Right atrium auricular region (tissue), 2 donors: Measurements from ENCODE around the gene IGF2. TPM values are rescaled to one million over a fixed set of nuclear protein-coding genes. Genes with fewer than 3 reads are reported as not detected.

Experiments used
- DNase-seq: peaks from one replicate; pipeline ENCODE4 v3.0.0-alpha.2; 2019; ENCODE audit warnings: low spot score
- H3K27ac ChIP-seq, 2 donors: fragments of 200-600 bp; sonication (generic); 1 replicate in 1 of 2; 2 replicates in 1 of 2; pipeline ENCODE4 v1.5.1; 2016 to 2019
- H3K27me3 ChIP-seq, 2 donors: fragments of 200-600 bp; sonication (generic); one replicate each; pipeline versions ENCODE4 v1.5.1 to v1.6.0; 2017 to 2019
- H3K36me3 ChIP-seq: fragments of 200-600 bp; sonication (generic); one replicate; pipeline ENCODE4 v1.5.1; 2016
- H3K4me1 ChIP-seq, 2 donors: fragments of 200-600 bp; sonication (generic); one replicate each; pipeline versions ENCODE4 v1.5.1 to v1.6.0; 2017 to 2019
- H3K4me3 ChIP-seq, 2 donors: fragments of 200-600 bp; sonication (generic); 1 replicate in 1 of 2; 2 replicates in 1 of 2; pipeline ENCODE4 v1.5.1; 2017 to 2019; ENCODE audit warnings: mild to moderate bottlenecking in 1 of 2, moderate library complexity in 1 of 2
- H3K9me3 ChIP-seq, 2 donors: fragments of 200-600 bp; sonication (generic); one replicate each; pipeline ENCODE4 v1.5.1; 2019
- total RNA-seq, 2 donors: library from RNA; depleted of rRNA; stranded (reverse); fragments of >200 nt; gene quantifications; one replicate each; pipeline ENCODE4 v1.1.0, GENCODE V29; 2016
- TF ChIP-seq, protein P1 (sequence below), 2 donors: fragments of 200-600 bp; sonication (generic); IDR thresholded peaks; one replicate each; pipeline ENCODE4 v1.5.1; 2019; ENCODE audit warnings: antibody characterized with exemption in 2 of 2

The IGF2 gene
- total RNA-seq, 2 donors from 2014 or later, result 43.2 to 61.9 TPM

DNA sequence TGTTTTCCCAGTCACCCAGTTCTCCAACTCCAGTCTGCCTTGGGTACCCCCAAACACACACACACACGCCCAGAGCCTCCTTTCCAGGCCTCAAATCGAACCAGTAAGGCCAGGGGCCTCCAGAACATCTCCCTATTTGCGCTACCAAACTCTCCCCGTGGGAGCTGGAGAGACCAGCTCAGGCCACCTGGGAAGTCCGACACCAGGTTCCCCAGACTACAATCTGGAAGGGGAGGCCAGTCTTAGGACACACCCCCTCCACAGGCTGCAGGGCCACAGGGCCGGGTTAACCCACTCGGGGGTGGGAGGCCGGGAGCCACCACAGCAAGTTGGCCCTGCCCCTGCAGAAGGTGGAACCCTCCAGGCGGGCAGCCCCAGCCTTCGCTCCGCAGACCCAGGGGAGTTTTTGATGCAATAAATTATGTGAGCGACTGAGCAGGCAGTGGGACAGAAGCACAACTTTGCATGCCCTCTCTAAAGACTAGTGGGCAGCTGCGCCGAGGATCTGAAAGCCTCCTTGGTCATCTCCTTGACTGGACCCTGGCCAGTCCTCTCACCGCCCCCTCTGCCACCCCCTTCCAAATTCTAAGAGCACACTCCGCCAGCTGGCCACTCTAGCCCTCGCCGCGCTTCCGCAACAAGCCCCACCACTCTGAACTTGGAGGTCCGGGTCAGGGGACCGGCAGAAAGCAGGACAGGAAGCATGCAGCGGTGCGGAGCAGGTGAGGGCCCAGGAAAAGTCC is 2.8 kb downstream of the IGF2 start:
- Histone ChIP-seq H3K27ac (no peak overlapping the region), H3K4me3 (peak overlapping the region; percentile 7 to 50), H3K27me3 (peaks cover 0 to 19% of the 10 kb centered on the region in 2 donors)

DNA sequence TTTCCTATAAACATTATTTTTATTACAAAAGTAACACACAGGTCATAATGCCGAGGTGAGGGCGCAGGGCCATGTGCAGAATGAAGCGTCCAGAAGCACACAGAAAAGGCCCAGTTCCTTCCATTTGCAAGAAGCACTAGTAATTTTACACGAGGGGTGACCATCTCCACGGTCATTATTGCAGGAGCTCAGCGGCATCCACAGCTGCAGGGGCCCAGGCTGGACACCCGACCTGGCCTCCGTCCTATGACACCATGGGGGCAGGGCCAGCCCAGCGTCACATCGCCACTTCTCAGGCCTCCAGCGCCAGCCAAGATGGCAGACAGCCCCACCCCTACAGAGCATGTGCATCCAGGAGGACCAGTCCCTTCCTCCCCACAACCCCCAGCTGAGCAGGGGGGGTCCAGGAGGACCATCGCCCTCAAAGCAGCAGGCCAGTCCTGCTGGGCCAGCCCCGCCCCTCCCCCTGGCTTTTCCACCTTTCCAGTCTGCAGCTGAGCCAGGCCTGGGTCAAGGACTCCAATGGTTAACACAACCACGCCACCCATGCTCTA is 3.5 kb downstream of the IGF2 start:
- no peaks in the 10 kb centered on the region for H3K36me3 ChIP-seq
- H3K4me1 ChIP-seq, result peaks cover 0 to 28% of the 10 kb centered on the region in 2 donors
- H3K4me3 ChIP-seq, result peak overlapping the region in 1 of 2 donors; percentile 50
- no peak overlapping the region for H3K27ac ChIP-seq
- H3K9me3 ChIP-seq, result no peaks in the 10 kb centered on the region
- peaks cover 0 to 14% of the 10 kb centered on the region in 2 donors for H3K27me3 ChIP-seq
- TF ChIP-seq, protein P1, sequence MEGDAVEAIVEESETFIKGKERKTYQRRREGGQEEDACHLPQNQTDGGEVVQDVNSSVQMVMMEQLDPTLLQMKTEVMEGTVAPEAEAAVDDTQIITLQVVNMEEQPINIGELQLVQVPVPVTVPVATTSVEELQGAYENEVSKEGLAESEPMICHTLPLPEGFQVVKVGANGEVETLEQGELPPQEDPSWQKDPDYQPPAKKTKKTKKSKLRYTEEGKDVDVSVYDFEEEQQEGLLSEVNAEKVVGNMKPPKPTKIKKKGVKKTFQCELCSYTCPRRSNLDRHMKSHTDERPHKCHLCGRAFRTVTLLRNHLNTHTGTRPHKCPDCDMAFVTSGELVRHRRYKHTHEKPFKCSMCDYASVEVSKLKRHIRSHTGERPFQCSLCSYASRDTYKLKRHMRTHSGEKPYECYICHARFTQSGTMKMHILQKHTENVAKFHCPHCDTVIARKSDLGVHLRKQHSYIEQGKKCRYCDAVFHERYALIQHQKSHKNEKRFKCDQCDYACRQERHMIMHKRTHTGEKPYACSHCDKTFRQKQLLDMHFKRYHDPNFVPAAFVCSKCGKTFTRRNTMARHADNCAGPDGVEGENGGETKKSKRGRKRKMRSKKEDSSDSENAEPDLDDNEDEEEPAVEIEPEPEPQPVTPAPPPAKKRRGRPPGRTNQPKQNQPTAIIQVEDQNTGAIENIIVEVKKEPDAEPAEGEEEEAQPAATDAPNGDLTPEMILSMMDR (IDR thresholded peaks at IDR 0.05), result no peak
- no peak for DNase-seq

More for the DNA sequence above, 2.8 kb downstream of the IGF2 start:
- no peak for DNase-seq
- TF ChIP-seq, protein P1 (IDR thresholded peaks at IDR 0.05), result no peak
- no peaks in the 10 kb centered on the region for H3K9me3 ChIP-seq
- H3K4me1 ChIP-seq, result peaks cover 0 to 28% of the 10 kb centered on the region in 2 donors
- no peaks in the 10 kb centered on the region for H3K36me3 ChIP-seq

DNA sequence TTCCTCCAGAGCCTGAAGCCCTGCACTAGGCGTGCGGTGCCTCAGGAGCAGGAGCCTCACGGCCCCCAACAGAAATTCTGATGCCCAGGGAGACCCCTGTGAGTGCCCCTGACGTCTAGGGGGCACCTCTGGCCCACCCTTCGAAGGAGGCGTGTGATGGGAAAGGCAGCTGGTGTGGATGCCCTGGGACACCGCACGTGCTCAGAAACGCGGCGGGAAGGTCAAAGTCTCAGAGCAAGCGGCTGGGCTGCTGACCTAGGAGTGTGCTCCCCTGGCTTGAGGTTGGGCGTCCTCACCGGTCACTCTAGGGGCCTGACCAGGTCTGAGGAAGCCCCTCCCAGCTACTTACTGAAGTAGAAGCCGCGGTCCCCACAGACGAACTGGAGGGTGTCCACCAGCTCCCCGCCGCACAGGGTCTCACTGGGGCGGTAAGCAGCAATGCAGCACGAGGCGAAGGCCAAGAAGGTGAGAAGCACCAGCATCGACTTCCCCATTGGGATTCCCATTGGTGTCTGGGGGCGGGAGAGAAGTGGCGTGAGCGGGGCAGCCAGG is 4.1 kb downstream of the IGF2 start:
- Histone ChIP-seq H3K9me3 (no peaks in the 10 kb centered on the region), H3K36me3 (no peaks in the 10 kb centered on the region), H3K4me3 (no peak overlapping the region), H3K27ac (no peak overlapping the region), H3K27me3 (peaks cover 0 to 12% of the 10 kb centered on the region in 2 donors), H3K4me1 (peaks cover 0 to 21% of the 10 kb centered on the region in 2 donors)
- no peak for DNase-seq
- TF ChIP-seq, protein P1 (IDR thresholded peaks at IDR 0.05), result no peak

DNA sequence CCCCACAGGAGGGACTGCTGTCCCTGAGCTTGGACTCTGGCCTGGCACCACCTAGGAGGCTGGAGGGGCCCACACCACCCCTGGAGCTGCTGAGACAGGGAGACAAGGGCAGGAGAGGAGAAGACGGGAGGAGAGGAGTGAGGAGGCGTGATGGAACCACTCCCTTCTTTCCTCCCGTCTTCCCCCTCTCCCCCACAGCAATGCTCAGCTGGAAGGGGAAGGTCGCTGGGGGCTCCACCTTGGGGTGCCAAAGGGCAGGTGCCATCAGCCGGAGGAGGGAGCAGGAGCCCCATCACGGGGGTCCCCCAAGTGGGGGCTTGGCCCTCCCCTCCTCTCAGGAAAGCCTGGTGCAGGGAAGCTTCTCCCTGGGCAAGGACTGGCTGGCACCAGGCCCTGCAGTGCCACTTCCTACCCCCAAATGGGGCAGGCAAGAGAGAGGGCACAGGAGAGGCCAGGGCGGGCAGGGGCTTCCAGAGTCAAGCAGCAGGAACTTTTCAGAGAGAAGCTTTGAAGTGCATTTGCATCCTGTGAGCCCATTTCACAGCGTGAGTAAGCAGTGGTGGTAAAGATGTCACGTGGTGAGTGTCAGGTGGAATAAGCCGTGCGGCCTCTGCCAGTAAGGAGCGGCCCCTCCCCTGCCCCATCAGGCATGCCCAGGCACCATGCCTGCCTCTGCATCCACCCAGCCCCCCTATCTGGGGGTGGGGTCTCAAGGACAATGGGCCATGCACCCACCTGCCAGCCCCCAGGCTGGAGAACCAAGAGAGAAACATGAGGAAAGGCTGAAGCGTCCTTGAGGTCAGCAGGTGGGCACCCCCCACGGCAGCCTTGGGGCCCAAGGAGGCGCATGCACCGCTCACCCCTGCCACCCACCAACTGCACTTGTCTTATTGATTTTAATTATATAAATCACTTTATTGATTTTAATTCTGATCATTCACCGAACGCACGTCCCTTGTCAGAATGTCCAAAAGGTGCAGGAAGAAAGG is 4.9 kb downstream of the IGF2 start:
- peaks cover 0 to 5% of the 10 kb centered on the region in 2 donors for H3K27me3 ChIP-seq
- DNase-seq, result no peak
- H3K4me3 ChIP-seq, result no peak overlapping the region
- H3K9me3 ChIP-seq, result no peaks in the 10 kb centered on the region
- H3K36me3 ChIP-seq, result no peaks in the 10 kb centered on the region
- TF ChIP-seq, protein P1 (IDR thresholded peaks at IDR 0.05), result no peak
- H3K4me1 ChIP-seq, result peaks cover 0 to 15% of the 10 kb centered on the region in 2 donors
- no peak overlapping the region for H3K27ac ChIP-seq

DNA sequence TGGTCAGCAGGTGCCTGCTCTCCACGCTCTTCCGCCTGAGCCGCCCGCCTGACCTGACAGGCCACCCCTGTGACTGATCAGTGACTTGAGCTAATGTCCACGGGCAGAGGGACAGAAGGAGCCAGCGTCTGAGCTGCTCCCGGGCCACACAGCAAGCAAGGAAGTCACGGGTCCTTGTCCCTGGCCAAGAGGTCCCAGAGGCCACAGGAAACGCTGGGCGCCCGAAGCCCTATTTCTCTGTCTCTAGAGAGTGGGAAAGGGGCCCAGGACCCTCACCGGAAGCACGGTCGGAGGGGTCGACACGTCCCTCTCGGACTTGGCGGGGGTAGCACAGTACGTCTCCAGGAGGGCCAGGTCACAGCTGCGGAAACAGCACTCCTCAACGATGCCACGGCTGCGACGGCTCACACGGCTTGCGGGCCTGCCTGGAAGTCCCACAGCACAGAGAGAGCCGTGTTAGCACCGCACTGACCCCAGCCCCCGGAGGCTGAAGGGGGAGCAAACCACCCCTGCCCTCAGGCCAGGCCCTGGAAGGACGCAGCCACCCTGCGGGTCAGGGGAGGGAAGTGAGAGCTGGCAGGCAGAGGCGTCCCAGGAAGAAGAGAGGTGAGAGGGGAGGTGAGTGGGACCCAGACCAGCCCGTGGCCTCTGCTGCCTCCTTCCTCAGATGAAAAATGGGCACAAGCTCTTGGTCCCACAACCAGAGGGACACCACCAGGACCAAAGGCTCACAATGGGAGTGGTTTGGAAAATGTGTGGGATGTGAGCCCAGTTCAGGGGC is 5.8 kb downstream of the IGF2 start:
- peaks cover 0 to 15% of the 10 kb centered on the region in 2 donors for H3K4me1 ChIP-seq
- no peak overlapping the region for H3K4me3 ChIP-seq
- no peak overlapping the region for H3K27ac ChIP-seq
- no peaks in the 10 kb centered on the region for H3K36me3 ChIP-seq
- TF ChIP-seq, protein P1 (IDR thresholded peaks at IDR 0.05), result no peak
- peaks cover 0 to 5% of the 10 kb centered on the region in 2 donors for H3K27me3 ChIP-seq
- DNase-seq, result no peak
- no peaks in the 10 kb centered on the region for H3K9me3 ChIP-seq
